LNCaP clone FGC (cell line): Measurements from ENCODE around the gene PRTG.

Experiments used
- DNase-seq: peaks from one replicate; pipeline ENCODE4 v3.0.0-alpha.2; 2011; ENCODE audit warnings: low read depth
- H3K4me3 ChIP-seq: 2 replicates; pipeline ENCODE4 v1.5.1; 2011; ENCODE audit warnings: mild to moderate bottlenecking, low read depth, low read length, control low read depth
- CTCF ChIP-seq: IDR thresholded peaks from 2 replicates; pipeline ENCODE4 v1.5.1; 2012; ENCODE audit warnings: mild to moderate bottlenecking; ENCODE audit not compliant: control insufficient read depth, insufficient read depth; ENCODE audit errors: extremely low read depth

The PRTG gene

GRCh38 chr15:55576943-55577342, 166.0 kb downstream of the PRTG start:
- no peak for TF ChIP-seq CTCF
- H3K4me3 ChIP-seq = no peak overlapping the region
- no peak for DNase-seq

- no peak for TF ChIP-seq CTCF
- H3K4me3 ChIP-seq = no peak overlapping the region
- no peak for DNase-seq
These were observed 168.9 kb downstream of the PRTG start for GRCh38 chr15:55574096-55574495.

GRCh38 chr15:55573224-55573623, 169.7 kb downstream of the PRTG start:
- TF ChIP-seq CTCF = no peak
- no peak overlapping the region for H3K4me3 ChIP-seq
- no peak for DNase-seq

GRCh38 chr15:55564347-55565145, 178.4 kb downstream of the PRTG start:
- no peak for TF ChIP-seq CTCF
- H3K4me3 ChIP-seq = no peak overlapping the region
- no peak for DNase-seq

GRCh38 chr15:55562601-55563000, 180.4 kb downstream of the PRTG start:
- no peak overlapping the region for H3K4me3 ChIP-seq
- TF ChIP-seq CTCF = no peak
- DNase-seq = no peak
